H9 (cell line): Measurements from ENCODE around the gene DNAAF3. TPM values are rescaled to one million over a fixed set of nuclear protein-coding genes. Genes with fewer than 3 reads are reported as not detected.

Source experiments
- DNase-seq: peaks from one replicate; pipeline ENCODE4 v3.0.0-alpha.2; 2017
- H2AFZ ChIP-seq: one replicate; pipeline ENCODE4 v1.6.1; 2013; ENCODE audit warnings: mild to moderate bottlenecking, low read length, control low read depth, moderate library complexity
- H2AK5ac ChIP-seq: 2 replicates; pipeline ENCODE4 v1.6.1; 2013; ENCODE audit warnings: low read length, control low read depth, mixed read lengths; ENCODE audit not compliant: insufficient read length
- H2BK120ac ChIP-seq: one replicate; pipeline ENCODE4 v1.6.1; 2013; ENCODE audit warnings: low read depth, mild to moderate bottlenecking, low read length, control low read depth, inconsistent platforms; ENCODE audit not compliant: poor library complexity, severe bottlenecking
- H2BK12ac ChIP-seq: 2 replicates; pipeline ENCODE4 v1.6.1; 2013; ENCODE audit warnings: low read length, control low read depth, mixed read lengths, low read depth; ENCODE audit not compliant: insufficient read length
- H2BK15ac ChIP-seq: 2 replicates; pipeline ENCODE4 v1.6.1; 2013; ENCODE audit warnings: low read depth, low read length, control low read depth
- H2BK20ac ChIP-seq: one replicate; pipeline ENCODE4 v1.6.1; 2013; ENCODE audit warnings: low read depth, mild to moderate bottlenecking, low read length, control low read depth, inconsistent platforms; ENCODE audit not compliant: poor library complexity, severe bottlenecking
- H2BK5ac ChIP-seq: 2 replicates; pipeline ENCODE4 v1.6.1; 2013; ENCODE audit warnings: low read length, control low read depth, mixed read lengths; ENCODE audit not compliant: insufficient read length
- H3K14ac ChIP-seq: 2 replicates; pipeline ENCODE4 v1.6.1; 2013; ENCODE audit warnings: low read length, control low read depth; ENCODE audit not compliant: insufficient read depth
- H3K18ac ChIP-seq: 2 replicates; pipeline ENCODE4 v1.6.1; 2013; ENCODE audit warnings: low read depth, mild to moderate bottlenecking, mixed read lengths, low read length, control low read depth; ENCODE audit not compliant: insufficient read length
- H3K23ac ChIP-seq: 2 replicates; pipeline ENCODE4 v1.6.1; 2013; ENCODE audit warnings: low read length, control low read depth, mixed read lengths, low read depth; ENCODE audit not compliant: insufficient read length
- H3K23me2 ChIP-seq: 2 replicates; pipeline ENCODE4 v1.6.1; 2013; ENCODE audit warnings: low read depth, mild to moderate bottlenecking, mixed read lengths, low read length, control low read depth; ENCODE audit not compliant: insufficient read length, poor library complexity, severe bottlenecking
- H3K27ac ChIP-seq: 2 replicates; pipeline ENCODE4 v1.5.1; 2013; ENCODE audit warnings: low read length, control low read depth, mixed read lengths, low read depth; ENCODE audit not compliant: insufficient read length
- H3K27me3 ChIP-seq: 2 replicates; pipeline ENCODE4 v1.6.1; 2013; ENCODE audit warnings: low read length, control low read depth, inconsistent platforms; ENCODE audit not compliant: insufficient read depth
- H3K4ac ChIP-seq: 2 replicates; pipeline ENCODE4 v1.6.1; 2013; ENCODE audit warnings: low read depth, mild to moderate bottlenecking, control low read depth, inconsistent platforms, low read length, moderate library complexity
- H3K4me1 ChIP-seq: 2 replicates; pipeline ENCODE4 v1.6.1; 2013; ENCODE audit warnings: low read length, control low read depth, inconsistent platforms; ENCODE audit not compliant: insufficient read depth
- H3K4me2 ChIP-seq: 2 replicates; pipeline ENCODE4 v1.6.1; 2013; ENCODE audit warnings: low read length, control low read depth, mixed read lengths; ENCODE audit not compliant: insufficient read length, insufficient read depth
- H3K56ac ChIP-seq: 2 replicates; pipeline ENCODE4 v1.6.1; 2013; ENCODE audit warnings: low read depth, mild to moderate bottlenecking, mixed read lengths, low read length, control low read depth; ENCODE audit not compliant: insufficient read length
- H3K79me1 ChIP-seq: 2 replicates; pipeline ENCODE4 v1.6.1; 2013; ENCODE audit warnings: low read depth, mild to moderate bottlenecking, moderate library complexity, low read length, control low read depth, inconsistent platforms; ENCODE audit not compliant: insufficient read depth, poor library complexity, severe bottlenecking
- H3K79me2 ChIP-seq: 2 replicates; pipeline ENCODE4 v1.6.1; 2013; ENCODE audit warnings: low read length, control low read depth, inconsistent platforms; ENCODE audit not compliant: insufficient read depth
- H3K9ac ChIP-seq: 2 replicates; pipeline ENCODE4 v1.6.1; 2013; ENCODE audit warnings: low read length, control low read depth, mixed read lengths; ENCODE audit not compliant: insufficient read length; ENCODE audit errors: extremely low read depth
- H3K9me3 ChIP-seq: one replicate; pipeline ENCODE4 v1.6.1; 2013; ENCODE audit warnings: low read depth, low read length, inconsistent platforms; ENCODE audit not compliant: control insufficient read depth
- H3T11ph ChIP-seq: one replicate; pipeline ENCODE4 v1.6.1; 2013; ENCODE audit warnings: mild to moderate bottlenecking, low read length, control low read depth, inconsistent platforms
- H4K20me1 ChIP-seq: one replicate; pipeline ENCODE4 v1.6.1; 2013; ENCODE audit not compliant: control insufficient read depth, insufficient read length, insufficient read depth
- H4K5ac ChIP-seq: 2 replicates; pipeline ENCODE4 v1.6.1; 2013; ENCODE audit warnings: low read depth, mild to moderate bottlenecking, mixed read lengths, low read length, control low read depth; ENCODE audit not compliant: insufficient read length
- H4K8ac ChIP-seq: replicated peaks from 2 replicates; pipeline ENCODE4 v1.6.1; 2013; ENCODE audit warnings: low read length, control low read depth, mixed read lengths, low read depth; ENCODE audit not compliant: insufficient read length
- H4K91ac ChIP-seq: 2 replicates; pipeline ENCODE4 v1.6.1; 2013; ENCODE audit warnings: low read depth, mild to moderate bottlenecking, moderate library complexity, mixed read lengths, low read length, control low read depth; ENCODE audit not compliant: insufficient read length
- H3K27ac Mint-ChIP-seq, 3 experiments: 2 replicates in 2 of 3; 3 replicates in 1 of 3; pipeline ENCODE4 v1.8.0; 2020 to 2021; ENCODE audit warnings: mixed read lengths in 3 of 3, mild to moderate bottlenecking in 1 of 3, moderate library complexity in 1 of 3
- H3K27me3 Mint-ChIP-seq: 2 replicates; pipeline ENCODE4 v1.8.0; 2021; ENCODE audit warnings: low read depth, mild to moderate bottlenecking, moderate library complexity, mixed read lengths
- H3K36me3 Mint-ChIP-seq, 3 experiments: 2 replicates in 2 of 3; 3 replicates in 1 of 3; pipeline ENCODE4 v1.8.0; 2020 to 2021; ENCODE audit warnings: low read depth in 3 of 3, mixed read lengths in 3 of 3; ENCODE audit not compliant: insufficient read depth in 1 of 3
- H3K4me1 Mint-ChIP-seq, 2 experiments: 2 replicates each; pipeline ENCODE4 v1.8.0; 2020; ENCODE audit warnings: mixed read lengths in 2 of 2
- H3K4me3 Mint-ChIP-seq, 2 experiments: 2 replicates in 1 of 2; 3 replicates in 1 of 2; pipeline ENCODE4 v1.8.0; 2020 to 2021; ENCODE audit warnings: mild to moderate bottlenecking in 2 of 2, mixed read lengths in 2 of 2, moderate library complexity in 1 of 2
- H3K9me3 Mint-ChIP-seq, 2 experiments: 2 replicates in 1 of 2; 3 replicates in 1 of 2; pipeline ENCODE4 v1.8.0; 2020; ENCODE audit warnings: mild to moderate bottlenecking in 2 of 2, mixed read lengths in 2 of 2, moderate library complexity in 1 of 2
- CTCF ChIP-seq: fragments of 200-600 bp; sonication (generic); conservative IDR thresholded peaks from 3 replicates; pipeline ENCODE4 v1.8.0; 2021; ENCODE audit warnings: antibody characterized with exemption, mild to moderate bottlenecking
- total RNA-seq: library from RNA; stranded (reverse); gene quantifications from 2 replicates; pipeline ENCODE4 v1.2.1, GENCODE V29; 2021

DNAAF3 gene
- total RNA-seq, 1 experiment from 2014 or later: 4.6 TPM

- Histone ChIP-seq H4K8ac (no peak overlapping the region), H3K27me3 (no peaks in the 10 kb centered on the region), H2AK5ac (no peak overlapping the region), H3K56ac (no peak overlapping the region), H2BK5ac (no peak overlapping the region), H4K20me1 (no peaks in the 10 kb centered on the region), H3K23me2 (peaks cover 6% of the 10 kb centered on the region), H3K27ac (no peak overlapping the region), H2BK12ac (no peak overlapping the region), H2AFZ (no peak overlapping the region), H2BK120ac (no peak overlapping the region), H3K14ac (no peak overlapping the region), H3K4ac (no peak overlapping the region), H3K79me1 (no peaks in the 10 kb centered on the region), H3K9me3 (no peaks in the 10 kb centered on the region), H3K9ac (no peak overlapping the region), H2BK15ac (no peak overlapping the region), H4K5ac (no peak overlapping the region), H3K4me2 (no peak overlapping the region), H3T11ph (no peak overlapping the region), H3K18ac (no peak overlapping the region), H4K91ac (no peak overlapping the region), H3K23ac (no peak overlapping the region), H3K4me1 (peaks cover 11% of the 10 kb centered on the region; the same call in 1 of the 2 replicates), H2BK20ac (no peak overlapping the region), H3K79me2 (no peaks in the 10 kb centered on the region)
- H3K9me3 Mint-ChIP-seq: no peaks in the 10 kb centered on the region; a peak in 3 of 5 replicates
- no peak overlapping the region for H3K4me3 Mint-ChIP-seq
- peaks cover 26 to 39% (median 38%) of the 10 kb centered on the region in 3 experiments for H3K36me3 Mint-ChIP-seq
- peaks cover 5% of the 10 kb centered on the region for H3K27me3 Mint-ChIP-seq
- H3K4me1 Mint-ChIP-seq: peaks cover 25 to 27% of the 10 kb centered on the region in 2 experiments
- no peak overlapping the region for H3K27ac Mint-ChIP-seq
- no peak for TF ChIP-seq CTCF
- DNase-seq: no peak
Measured at GRCh38 chr19:55152017-55152416, 14.4 kb downstream of the DNAAF3 start.
